GM23338 (cell line): ENCODE results near the gene THBS3. TPM values are rescaled to one million over a fixed set of nuclear protein-coding genes. Genes with fewer than 3 reads are reported as not detected.

Experiments
- ATAC-seq: fragments of 200-7000 bp; cut with Tn5 transposase; 3 replicates; pipeline ENCODE4 v1.9.1; 2020
- DNase-seq: peaks from one replicate; pipeline ENCODE4 v3.0.0-alpha.2; 2015; ENCODE audit warnings: low spot score
- H2AFZ ChIP-seq: fragments of 200-600 bp; sonication (generic); 2 replicates; pipeline ENCODE4 v1.8.0; 2016; ENCODE audit warnings: antibody characterized with exemption, mild to moderate bottlenecking, moderate library complexity
- H3F3A ChIP-seq: fragments of 200-600 bp; sonication (generic); replicated peaks from 2 replicates; pipeline ENCODE4 v1.8.0; 2017; ENCODE audit warnings: antibody characterized with exemption, mixed run types, low read depth
- H3K27ac ChIP-seq: fragments of 200-600 bp; sonication (generic); 2 replicates; pipeline ENCODE4 v1.6.1; 2016; ENCODE audit warnings: low read depth
- H3K27me3 ChIP-seq: fragments of 200-600 bp; sonication (generic); 2 replicates; pipeline ENCODE4 v1.8.0; 2016; ENCODE audit warnings: mild to moderate bottlenecking, mixed run types, moderate library complexity; ENCODE audit not compliant: insufficient read depth
- H3K36me3 ChIP-seq: fragments of 200-600 bp; sonication (generic); 2 replicates; pipeline ENCODE4 v1.8.0; 2016; ENCODE audit warnings: mild to moderate bottlenecking; ENCODE audit not compliant: insufficient read depth
- H3K4me1 ChIP-seq: fragments of 200-600 bp; sonication (generic); 2 replicates; pipeline ENCODE4 v1.8.0; 2016; ENCODE audit warnings: mild to moderate bottlenecking, moderate library complexity; ENCODE audit not compliant: insufficient read depth
- H3K4me2 ChIP-seq: fragments of 200-600 bp; sonication (generic); 2 replicates; pipeline ENCODE4 v1.7.1; 2017; ENCODE audit warnings: mixed run types
- H3K4me3 ChIP-seq: fragments of 200-600 bp; sonication (generic); 2 replicates; pipeline ENCODE4 v1.6.1; 2016; ENCODE audit warnings: mixed run types
- H3K79me2 ChIP-seq: fragments of 200-600 bp; sonication (generic); replicated peaks from 2 replicates; pipeline ENCODE4 v1.8.0; 2017; ENCODE audit warnings: mild to moderate bottlenecking; ENCODE audit not compliant: insufficient read depth
- H3K9me2 ChIP-seq: fragments of 200-600 bp; sonication (generic); 2 replicates; pipeline ENCODE4 v1.8.0; 2017; ENCODE audit not compliant: insufficient read depth
- H4K20me1 ChIP-seq: fragments of 200-600 bp; sonication (generic); replicated peaks from 2 replicates; pipeline ENCODE4 v1.8.0; 2017; ENCODE audit warnings: mild to moderate bottlenecking; ENCODE audit not compliant: insufficient read depth
- H3K27ac Mint-ChIP-seq: 2 replicates; pipeline ENCODE4 v1.8.0; 2020; ENCODE audit warnings: inconsistent platforms, mild to moderate bottlenecking, moderate library complexity, mixed read lengths
- H3K27me3 Mint-ChIP-seq: 3 replicates; pipeline ENCODE4 v1.8.0; 2022; ENCODE audit warnings: low read depth, mild to moderate bottlenecking, moderate library complexity, mixed read lengths, inconsistent platforms; ENCODE audit not compliant: insufficient read depth, poor library complexity
- H3K36me3 Mint-ChIP-seq: 3 replicates; pipeline ENCODE4 v1.8.0; 2021; ENCODE audit warnings: low read depth, mild to moderate bottlenecking, inconsistent platforms, moderate library complexity, mixed read lengths
- H3K4me1 Mint-ChIP-seq: 3 replicates; pipeline ENCODE4 v1.8.0; 2020; ENCODE audit warnings: mild to moderate bottlenecking, inconsistent platforms, mixed read lengths
- H3K4me3 Mint-ChIP-seq: 3 replicates; pipeline ENCODE4 v1.8.0; 2021; ENCODE audit warnings: moderate library complexity, mild to moderate bottlenecking, inconsistent platforms, mixed read lengths
- H3K9me3 Mint-ChIP-seq: 3 replicates; pipeline ENCODE4 v1.8.0; 2020; ENCODE audit warnings: moderate library complexity, mild to moderate bottlenecking, inconsistent platforms, mixed read lengths
- EZH2phosphoT487 ChIP-seq: fragments of 200-600 bp; sonication (generic); IDR thresholded peaks from one replicate; pipeline ENCODE4 v1.8.1; 2018; ENCODE audit warnings: antibody characterized with exemption; ENCODE audit not compliant: unreplicated experiment
- NANOG ChIP-seq: IDR thresholded peaks from 2 replicates; pipeline ENCODE4 v1.6.1; 2016; ENCODE audit warnings: antibody characterized with exemption, borderline replicate concordance
- POLR2AphosphoS5 ChIP-seq: IDR thresholded peaks from 2 replicates; pipeline ENCODE4 v1.6.1; 2016; ENCODE audit warnings: antibody characterized with exemption, low read depth
- STAT1 ChIP-seq: IDR thresholded peaks from one replicate; pipeline ENCODE4 v1.6.1; 2016; ENCODE audit warnings: antibody characterized with exemption; ENCODE audit not compliant: unreplicated experiment
- ZNF114 ChIP-seq: fragments of 250-450 bp; sonication (Bioruptor Pico); IDR thresholded peaks from 2 replicates; pipeline ENCODE4 v1.5.0; 2020; ENCODE audit warnings: mild to moderate bottlenecking, moderate library complexity
- ZNF331 ChIP-seq: fragments of 250-450 bp; sonication (Bioruptor Pico); IDR thresholded peaks from 2 replicates; pipeline ENCODE4 v1.5.0; 2020; ENCODE audit warnings: low read depth, mild to moderate bottlenecking, moderate library complexity
- polyA plus RNA-seq: library from polyadenylated mRNA; unstranded; fragments of >200 nt; fragmentation: Nextera tagmentation; extraction: Ambion mirVana; gene quantifications from 2 replicates; pipeline ENCODE4 v1.2.1, GENCODE V29; 2016
- total RNA-seq: library from RNA; depleted of rRNA; stranded (reverse); fragments of >200 nt; shearing (Covaris generic); gene quantifications from 2 replicates; pipeline ENCODE4 v1.2.3, GENCODE V29; 2014
- TF ChIP-seq, protein P1 (sequence below): IDR thresholded peaks from 2 replicates; pipeline ENCODE4 v1.6.1; 2016; ENCODE audit warnings: antibody characterized with exemption
- TF ChIP-seq, protein P2 (sequence below): IDR thresholded peaks from one replicate; pipeline ENCODE4 v1.6.1; 2018; ENCODE audit warnings: antibody characterized with exemption; ENCODE audit not compliant: unreplicated experiment
- TF ChIP-seq, protein P3 (sequence below), 2 experiments: fragments of 200-600 bp in 1 of 2; sonication (generic) in 1 of 2; conservative IDR thresholded peaks; 2 replicates each; pipeline versions ENCODE4 v1.5.1 to v1.6.1; 2016 to 2017; ENCODE audit warnings: antibody characterized with exemption in 2 of 2, low read depth in 2 of 2, mild to moderate bottlenecking in 2 of 2, moderate library complexity in 1 of 2

THBS3 gene
- total and polyA plus RNA-seq, 2 experiments from 2014 or later, result 1.2 to 4.3 TPM

DNA sequence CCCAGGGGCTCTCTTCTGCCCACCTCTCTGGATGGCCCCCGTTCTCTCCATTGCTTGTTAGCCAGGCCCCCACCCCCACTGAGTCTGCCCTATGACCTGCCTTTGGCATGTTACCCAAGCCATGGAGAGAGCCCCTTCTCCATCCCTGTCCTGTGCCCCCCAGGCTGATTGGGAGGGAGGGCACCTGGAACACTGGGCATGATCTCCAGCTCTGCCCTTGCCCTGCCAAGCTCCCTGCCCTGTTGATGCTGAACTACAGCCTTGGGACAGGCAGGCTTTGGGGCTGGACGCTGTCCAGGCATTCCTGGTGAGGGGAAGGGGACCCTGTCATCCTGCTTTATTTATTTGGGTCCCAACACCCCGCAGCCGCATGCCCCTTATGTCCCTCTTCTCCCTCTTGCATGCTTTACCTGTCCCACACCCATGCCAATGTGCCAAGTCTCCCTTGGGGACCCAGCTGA lies 23.3 kb downstream of the THBS3 start:
- H3K4me1 Mint-ChIP-seq, result peaks cover 30% of the 10 kb centered on the region
- H3K27me3 ChIP-seq, result no peaks in the 10 kb centered on the region
- H3K4me1 ChIP-seq, result peaks cover 17% of the 10 kb centered on the region
- DNase-seq, result no peak
- no peak overlapping the region for H3K27ac Mint-ChIP-seq
- no peak overlapping the region for H2AFZ ChIP-seq
- no peaks in the 10 kb centered on the region for H4K20me1 ChIP-seq
- H3F3A ChIP-seq, result 0 out of 2 replicates have a peak, but pooled peaks cover 3% of the 10 kb centered on the region
- TF ChIP-seq POLR2AphosphoS5 (no peak), EZH2phosphoT487 (no peak), ZNF331 (CRISPR knock-in tag) (no peak)
- TF ChIP-seq, protein P1, sequence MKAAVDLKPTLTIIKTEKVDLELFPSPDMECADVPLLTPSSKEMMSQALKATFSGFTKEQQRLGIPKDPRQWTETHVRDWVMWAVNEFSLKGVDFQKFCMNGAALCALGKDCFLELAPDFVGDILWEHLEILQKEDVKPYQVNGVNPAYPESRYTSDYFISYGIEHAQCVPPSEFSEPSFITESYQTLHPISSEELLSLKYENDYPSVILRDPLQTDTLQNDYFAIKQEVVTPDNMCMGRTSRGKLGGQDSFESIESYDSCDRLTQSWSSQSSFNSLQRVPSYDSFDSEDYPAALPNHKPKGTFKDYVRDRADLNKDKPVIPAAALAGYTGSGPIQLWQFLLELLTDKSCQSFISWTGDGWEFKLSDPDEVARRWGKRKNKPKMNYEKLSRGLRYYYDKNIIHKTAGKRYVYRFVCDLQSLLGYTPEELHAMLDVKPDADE, result no peak
- H3K27me3 Mint-ChIP-seq, result peaks cover 20% of the 10 kb centered on the region
- no peaks in the 10 kb centered on the region for H3K9me2 ChIP-seq
- peaks cover 31% of the 10 kb centered on the region for H3K36me3 Mint-ChIP-seq
- H3K79me2 ChIP-seq, result no peaks in the 10 kb centered on the region
- no peak overlapping the region for H3K4me2 ChIP-seq
- no peak overlapping the region for H3K4me3 Mint-ChIP-seq
- ATAC-seq, result no peak
- 0 out of 3 replicates have a peak, but pooled peaks cover 2% of the 10 kb centered on the region for H3K9me3 Mint-ChIP-seq
- H3K27ac ChIP-seq, result no peak overlapping the region
- H3K4me3 ChIP-seq, result no peak overlapping the region
- H3K36me3 ChIP-seq, result peaks cover 10% of the 10 kb centered on the region; the same call in 1 of the 2 replicates

DNA sequence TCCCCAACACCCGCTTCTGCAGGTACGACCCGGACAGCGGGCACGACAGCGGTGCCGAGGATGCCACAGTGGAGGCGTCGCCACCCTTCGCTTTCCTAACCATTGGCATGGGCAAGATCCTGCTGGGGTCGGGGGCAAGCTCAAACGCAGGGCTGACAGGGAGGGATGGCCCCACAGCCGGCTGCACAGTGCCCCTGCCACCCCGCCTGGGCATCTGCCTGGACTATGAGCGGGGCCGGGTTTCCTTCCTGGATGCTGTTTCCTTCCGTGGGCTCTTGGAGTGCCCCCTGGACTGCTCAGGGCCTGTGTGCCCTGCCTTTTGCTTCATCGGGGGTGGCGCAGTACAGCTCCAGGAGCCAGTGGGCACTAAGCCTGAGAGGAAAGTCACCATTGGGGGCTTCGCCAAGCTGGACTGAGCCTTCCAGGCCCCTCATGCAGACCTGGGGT lies 23.9 kb downstream of the THBS3 start:
- no peaks in the 10 kb centered on the region for H4K20me1 ChIP-seq
- no peak overlapping the region for H3K4me2 ChIP-seq
- no peak overlapping the region for H2AFZ ChIP-seq
- no peaks in the 10 kb centered on the region for H3K79me2 ChIP-seq
- H3K27me3 ChIP-seq, result no peaks in the 10 kb centered on the region
- Mint-ChIP-seq H3K27ac (no peak overlapping the region), H3K4me1 (peaks cover 30% of the 10 kb centered on the region), H3K36me3 (peaks cover 37% of the 10 kb centered on the region), H3K27me3 (peaks cover 20% of the 10 kb centered on the region), H3K9me3 (0 out of 3 replicates have a peak, but pooled peaks cover 2% of the 10 kb centered on the region), H3K4me3 (no peak overlapping the region; the same call in 2 of the 3 replicates)
- ATAC-seq, result no peak
- H3F3A ChIP-seq, result 0 out of 2 replicates have a peak, but pooled peaks cover 3% of the 10 kb centered on the region
- H3K27ac ChIP-seq, result no peak overlapping the region
- no peak overlapping the region for H3K4me3 ChIP-seq
- H3K4me1 ChIP-seq, result peaks cover 17% of the 10 kb centered on the region
- DNase-seq, result no peak
- no peaks in the 10 kb centered on the region for H3K9me2 ChIP-seq
- H3K36me3 ChIP-seq, result peaks cover 13% of the 10 kb centered on the region; the same call in 1 of the 2 replicates
- TF ChIP-seq EZH2phosphoT487 (no peak), STAT1 (no peak), ZNF114 (no peak), POLR2AphosphoS5 (no peak), NANOG (no peak), ZNF331 (CRISPR knock-in tag) (no peak)
- TF ChIP-seq, protein P2, sequence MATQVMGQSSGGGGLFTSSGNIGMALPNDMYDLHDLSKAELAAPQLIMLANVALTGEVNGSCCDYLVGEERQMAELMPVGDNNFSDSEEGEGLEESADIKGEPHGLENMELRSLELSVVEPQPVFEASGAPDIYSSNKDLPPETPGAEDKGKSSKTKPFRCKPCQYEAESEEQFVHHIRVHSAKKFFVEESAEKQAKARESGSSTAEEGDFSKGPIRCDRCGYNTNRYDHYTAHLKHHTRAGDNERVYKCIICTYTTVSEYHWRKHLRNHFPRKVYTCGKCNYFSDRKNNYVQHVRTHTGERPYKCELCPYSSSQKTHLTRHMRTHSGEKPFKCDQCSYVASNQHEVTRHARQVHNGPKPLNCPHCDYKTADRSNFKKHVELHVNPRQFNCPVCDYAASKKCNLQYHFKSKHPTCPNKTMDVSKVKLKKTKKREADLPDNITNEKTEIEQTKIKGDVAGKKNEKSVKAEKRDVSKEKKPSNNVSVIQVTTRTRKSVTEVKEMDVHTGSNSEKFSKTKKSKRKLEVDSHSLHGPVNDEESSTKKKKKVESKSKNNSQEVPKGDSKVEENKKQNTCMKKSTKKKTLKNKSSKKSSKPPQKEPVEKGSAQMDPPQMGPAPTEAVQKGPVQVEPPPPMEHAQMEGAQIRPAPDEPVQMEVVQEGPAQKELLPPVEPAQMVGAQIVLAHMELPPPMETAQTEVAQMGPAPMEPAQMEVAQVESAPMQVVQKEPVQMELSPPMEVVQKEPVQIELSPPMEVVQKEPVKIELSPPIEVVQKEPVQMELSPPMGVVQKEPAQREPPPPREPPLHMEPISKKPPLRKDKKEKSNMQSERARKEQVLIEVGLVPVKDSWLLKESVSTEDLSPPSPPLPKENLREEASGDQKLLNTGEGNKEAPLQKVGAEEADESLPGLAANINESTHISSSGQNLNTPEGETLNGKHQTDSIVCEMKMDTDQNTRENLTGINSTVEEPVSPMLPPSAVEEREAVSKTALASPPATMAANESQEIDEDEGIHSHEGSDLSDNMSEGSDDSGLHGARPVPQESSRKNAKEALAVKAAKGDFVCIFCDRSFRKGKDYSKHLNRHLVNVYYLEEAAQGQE, result no peak
- TF ChIP-seq, protein P3, sequence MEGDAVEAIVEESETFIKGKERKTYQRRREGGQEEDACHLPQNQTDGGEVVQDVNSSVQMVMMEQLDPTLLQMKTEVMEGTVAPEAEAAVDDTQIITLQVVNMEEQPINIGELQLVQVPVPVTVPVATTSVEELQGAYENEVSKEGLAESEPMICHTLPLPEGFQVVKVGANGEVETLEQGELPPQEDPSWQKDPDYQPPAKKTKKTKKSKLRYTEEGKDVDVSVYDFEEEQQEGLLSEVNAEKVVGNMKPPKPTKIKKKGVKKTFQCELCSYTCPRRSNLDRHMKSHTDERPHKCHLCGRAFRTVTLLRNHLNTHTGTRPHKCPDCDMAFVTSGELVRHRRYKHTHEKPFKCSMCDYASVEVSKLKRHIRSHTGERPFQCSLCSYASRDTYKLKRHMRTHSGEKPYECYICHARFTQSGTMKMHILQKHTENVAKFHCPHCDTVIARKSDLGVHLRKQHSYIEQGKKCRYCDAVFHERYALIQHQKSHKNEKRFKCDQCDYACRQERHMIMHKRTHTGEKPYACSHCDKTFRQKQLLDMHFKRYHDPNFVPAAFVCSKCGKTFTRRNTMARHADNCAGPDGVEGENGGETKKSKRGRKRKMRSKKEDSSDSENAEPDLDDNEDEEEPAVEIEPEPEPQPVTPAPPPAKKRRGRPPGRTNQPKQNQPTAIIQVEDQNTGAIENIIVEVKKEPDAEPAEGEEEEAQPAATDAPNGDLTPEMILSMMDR (conservative IDR thresholded peaks at IDR 0.05; ENCODE audit: low read depth in 2 of 2), result no peak
- TF ChIP-seq, protein P1, result no peak
